CD14-positive monocyte (primary cell): Measurements from ENCODE around the gene ARFGEF2. TPM values are rescaled to one million over a fixed set of nuclear protein-coding genes. Genes with fewer than 3 reads are reported as not detected.

Source experiments
- DNase-seq, 3 donors: peaks; one replicate each; pipeline ENCODE4 v3.0.0-alpha.2; 2011 to 2022
- H2AFZ ChIP-seq: 2 replicates; pipeline ENCODE4 v1.6.0; 2012; ENCODE audit warnings: mild to moderate bottlenecking, low read depth, low read length, inconsistent platforms; ENCODE audit not compliant: insufficient read depth, poor library complexity, severe bottlenecking
- H3K27ac ChIP-seq, 2 donors: 1 replicate in 1 of 2; 2 replicates in 1 of 2; pipeline ENCODE4 v1.5.1; 2012 to 2013; ENCODE audit warnings: low read length in 2 of 2, control low read depth in 1 of 2, inconsistent platforms in 1 of 2, low read depth in 1 of 2, mild to moderate bottlenecking in 1 of 2
- H3K27me3 ChIP-seq, 2 donors: one replicate each; pipeline versions ENCODE4 v1.6.0 to v1.6.1; 2011 to 2013; ENCODE audit warnings: low read length in 2 of 2; ENCODE audit not compliant: control insufficient read depth in 2 of 2, insufficient read depth in 2 of 2
- H3K36me3 ChIP-seq, 2 donors: replicated peaks in 1 of 2; 1 replicate in 1 of 2; 2 replicates in 1 of 2; pipeline versions ENCODE4 v1.5.1 to v1.6.1; 2012 to 2013; ENCODE audit warnings: low read length in 2 of 2, control low read depth in 1 of 2, inconsistent platforms in 1 of 2, mild to moderate bottlenecking in 1 of 2; ENCODE audit not compliant: insufficient read depth in 2 of 2, control insufficient read depth in 1 of 2
- H3K4me1 ChIP-seq, 2 donors: 1 replicate in 1 of 2; 2 replicates in 1 of 2; pipeline versions ENCODE4 v1.5.1 to v1.6.1; 2012 to 2013; ENCODE audit warnings: low read length in 2 of 2, control low read depth in 1 of 2, inconsistent platforms in 1 of 2, mild to moderate bottlenecking in 1 of 2, moderate library complexity in 1 of 2; ENCODE audit not compliant: insufficient read depth in 2 of 2, control insufficient read depth in 1 of 2
- H3K4me2 ChIP-seq: replicated peaks from 2 replicates; pipeline ENCODE3; 2012; ENCODE audit warnings: low read length, moderate library complexity, mild to moderate bottlenecking; ENCODE audit not compliant: poor library complexity, severe bottlenecking; ENCODE audit errors: extremely low read depth
- H3K4me3 ChIP-seq, 3 experiments: fragments of 200-600 bp in 1 of 3; sonication (generic) in 1 of 3; replicated peaks in 1 of 3; 1 replicate in 2 of 3; 2 replicates in 1 of 3; pipeline ENCODE4 v1.5.1; 2011 to 2013; ENCODE audit warnings: low read length in 3 of 3, mild to moderate bottlenecking in 3 of 3, control low read depth in 2 of 3, low read depth in 2 of 3, inconsistent platforms in 1 of 3, moderate library complexity in 1 of 3
- H3K79me2 ChIP-seq: 2 replicates; pipeline ENCODE4 v1.6.0; 2012; ENCODE audit warnings: mild to moderate bottlenecking, control low read depth, inconsistent platforms, low read length, moderate library complexity; ENCODE audit not compliant: insufficient read depth
- H3K9ac ChIP-seq: 2 replicates; pipeline ENCODE4 v1.6.0; 2017; ENCODE audit warnings: low read length, mild to moderate bottlenecking; ENCODE audit not compliant: insufficient read depth, poor library complexity, severe bottlenecking
- H3K9me3 ChIP-seq, 2 donors: replicated peaks in 1 of 2; 1 replicate in 1 of 2; 2 replicates in 1 of 2; pipeline versions ENCODE4 v1.5.1 to v1.6.1; 2012 to 2013; ENCODE audit warnings: low read length in 2 of 2, control low read depth in 1 of 2; ENCODE audit not compliant: control insufficient read depth in 1 of 2, insufficient read depth in 1 of 2
- H4K20me1 ChIP-seq: 2 replicates; pipeline ENCODE4 v1.6.0; 2012; ENCODE audit warnings: mild to moderate bottlenecking, low read length, control low read depth, moderate library complexity; ENCODE audit not compliant: insufficient read depth
- H3K27ac Mint-ChIP-seq, 7 donors: one replicate each; pipeline ENCODE4 v1.8.0; 2020; ENCODE audit warnings: mild to moderate bottlenecking in 7 of 7, mixed read lengths in 7 of 7, moderate library complexity in 6 of 7, inconsistent platforms in 2 of 7
- H3K27me3 Mint-ChIP-seq, 3 donors: one replicate each; pipeline ENCODE4 v1.8.0; 2021 to 2022; ENCODE audit warnings: low read depth in 3 of 3, mild to moderate bottlenecking in 3 of 3, mixed read lengths in 3 of 3, moderate library complexity in 3 of 3, inconsistent platforms in 1 of 3
- H3K36me3 Mint-ChIP-seq, 2 donors: one replicate each; pipeline ENCODE4 v1.8.0; 2020; ENCODE audit warnings: mixed read lengths in 2 of 2, inconsistent platforms in 1 of 2, mild to moderate bottlenecking in 1 of 2
- H3K4me1 Mint-ChIP-seq: one replicate; pipeline ENCODE4 v1.8.0; 2020; ENCODE audit warnings: mild to moderate bottlenecking, mixed read lengths
- H3K4me3 Mint-ChIP-seq, 2 donors: one replicate each; pipeline ENCODE4 v1.8.0; 2020; ENCODE audit warnings: mild to moderate bottlenecking in 2 of 2, mixed read lengths in 2 of 2, moderate library complexity in 1 of 2
- H3K9me3 Mint-ChIP-seq, 7 donors: one replicate each; pipeline ENCODE4 v1.8.0; 2020 to 2022; ENCODE audit warnings: mixed read lengths in 7 of 7, mild to moderate bottlenecking in 6 of 7, moderate library complexity in 6 of 7, inconsistent platforms in 2 of 7
- WGBS: methylation state at CpG from one replicate; pipeline ENCODE4 v1.1.5; 2013; ENCODE audit warnings: missing lambda C conversion rate; ENCODE audit not compliant: insufficient coverage; 5-methylcytosine and 5-hydroxymethylcytosine counted together
- intact Hi-C, 2 donors: fragments of 100-400 bp; cut with micrococcal nuclease; formaldehyde crosslinking; loops; one replicate each; pipeline versions ENCODE4 v1.15.0 to v1.15.1; 2023
- polyA plus RNA-seq, 3 donors: library from polyadenylated mRNA; depleted of rRNA in 1 of 3; unstranded in 2 of 3; stranded (reverse) in 1 of 3; fragments of 300-500 nt in 2 of 3; fragments of >200 nt in 1 of 3; fragmentation: Illumina TruSeq in 2 of 3; gene quantifications; 1 replicate in 2 of 3; 2 replicates in 1 of 3; pipeline ENCODE4 v1.2.3, GENCODE V29; 2012 to 2021
- TF ChIP-seq, protein P1 (sequence below): fragments of 200-600 bp; IDR thresholded peaks from one replicate; pipeline ENCODE4 v1.8.0; 2022; ENCODE audit warnings: antibody characterized with exemption, mild to moderate bottlenecking

Gene ARFGEF2
- polyA plus RNA-seq, 3 donors, result 4.6 to 10.9 (median 5.5) TPM

DNA sequence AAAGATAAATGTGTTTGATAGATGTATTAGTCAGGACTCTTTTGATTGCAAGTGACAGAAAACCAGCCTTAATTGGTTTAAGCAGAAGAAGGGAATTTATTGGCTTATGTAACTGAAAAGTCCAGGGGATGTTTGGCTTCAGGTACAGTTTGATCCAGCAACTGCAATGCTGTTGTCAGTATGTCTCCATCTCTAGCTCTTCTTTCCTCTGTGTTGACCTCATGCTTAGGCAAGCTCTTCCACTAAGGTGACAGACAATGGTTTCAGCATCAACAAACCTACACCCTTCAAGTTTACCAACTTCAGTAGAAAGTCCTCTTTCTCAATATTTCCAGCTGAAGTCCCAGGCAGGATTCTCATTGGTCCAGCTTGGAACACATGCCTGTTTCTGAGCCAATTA is 28.1 kb upstream of the ARFGEF2 start:
- H3K4me1 Mint-ChIP-seq, result peaks cover 6% of the 10 kb centered on the region
- H3K27ac Mint-ChIP-seq, result no peak overlapping the region
- Histone ChIP-seq H3K9me3 (peaks cover 9 to 17% of the 10 kb centered on the region in 2 donors), H3K27me3 (no peaks in the 10 kb centered on the region), H2AFZ (no peak overlapping the region), H3K27ac (no peak overlapping the region), H3K9ac (no peak overlapping the region), H3K4me2 (no peak overlapping the region), H3K36me3 (no peaks in the 10 kb centered on the region), H4K20me1 (no peaks in the 10 kb centered on the region), H3K79me2 (no peaks in the 10 kb centered on the region), H3K4me3 (no peak overlapping the region), H3K4me1 (no peaks in the 10 kb centered on the region)
- no peaks in the 10 kb centered on the region for H3K36me3 Mint-ChIP-seq
- peaks cover 12 to 25% (median 20%) of the 10 kb centered on the region in 7 donors for H3K9me3 Mint-ChIP-seq
- TF ChIP-seq, protein P1, sequence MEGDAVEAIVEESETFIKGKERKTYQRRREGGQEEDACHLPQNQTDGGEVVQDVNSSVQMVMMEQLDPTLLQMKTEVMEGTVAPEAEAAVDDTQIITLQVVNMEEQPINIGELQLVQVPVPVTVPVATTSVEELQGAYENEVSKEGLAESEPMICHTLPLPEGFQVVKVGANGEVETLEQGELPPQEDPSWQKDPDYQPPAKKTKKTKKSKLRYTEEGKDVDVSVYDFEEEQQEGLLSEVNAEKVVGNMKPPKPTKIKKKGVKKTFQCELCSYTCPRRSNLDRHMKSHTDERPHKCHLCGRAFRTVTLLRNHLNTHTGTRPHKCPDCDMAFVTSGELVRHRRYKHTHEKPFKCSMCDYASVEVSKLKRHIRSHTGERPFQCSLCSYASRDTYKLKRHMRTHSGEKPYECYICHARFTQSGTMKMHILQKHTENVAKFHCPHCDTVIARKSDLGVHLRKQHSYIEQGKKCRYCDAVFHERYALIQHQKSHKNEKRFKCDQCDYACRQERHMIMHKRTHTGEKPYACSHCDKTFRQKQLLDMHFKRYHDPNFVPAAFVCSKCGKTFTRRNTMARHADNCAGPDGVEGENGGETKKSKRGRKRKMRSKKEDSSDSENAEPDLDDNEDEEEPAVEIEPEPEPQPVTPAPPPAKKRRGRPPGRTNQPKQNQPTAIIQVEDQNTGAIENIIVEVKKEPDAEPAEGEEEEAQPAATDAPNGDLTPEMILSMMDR, result no peak
- H3K27me3 Mint-ChIP-seq, result peaks cover 2 to 9% (median 5%) of the 10 kb centered on the region in 3 donors
- no peak overlapping the region for H3K4me3 Mint-ChIP-seq
- no peak for DNase-seq
- intact Hi-C loops, result loop anchor here in 1 of 2 donors (10.0 kb wide), 1 partner anchor 189 kb away; no protein-coding TSS in a partner anchor

- WGBS, result 87% methylated on average over 3 of the region's 4 CpGs
- no peak overlapping the region for H3K27ac Mint-ChIP-seq
- TF ChIP-seq, protein P1, result no peak
- no peak for DNase-seq
- Histone ChIP-seq H3K4me1 (peaks cover 25 to 31% of the 10 kb centered on the region in 2 donors), H3K4me2 (no peak overlapping the region), H3K27me3 (no peaks in the 10 kb centered on the region), H3K9me3 (peaks cover 0 to 5% of the 10 kb centered on the region in 2 donors), H2AFZ (no peak overlapping the region), H3K4me3 (no peak overlapping the region), H4K20me1 (no peaks in the 10 kb centered on the region), H3K36me3 (no peaks in the 10 kb centered on the region), H3K79me2 (no peaks in the 10 kb centered on the region), H3K9ac (no peak overlapping the region), H3K27ac (no peak overlapping the region)
- H3K27me3 Mint-ChIP-seq, result peaks cover 0 to 5% (median 2%) of the 10 kb centered on the region in 3 donors
- peaks cover 0 to 6% (median 4%) of the 10 kb centered on the region in 7 donors for H3K9me3 Mint-ChIP-seq
- intact Hi-C loops, result loop anchor here in 1 of 2 donors (10.0 kb wide), 1 partner anchor 193 kb away; no protein-coding TSS in a partner anchor
- H3K4me1 Mint-ChIP-seq, result peaks cover 38% of the 10 kb centered on the region
- H3K4me3 Mint-ChIP-seq, result no peak overlapping the region
- no peaks in the 10 kb centered on the region for H3K36me3 Mint-ChIP-seq
Observed at GRCh38 chr20:48897305-48898010, 24.1 kb upstream of the ARFGEF2 start.
